HG03095 (cell line): ENCODE results near the gene SIRPD.
"Not testable (repeated sequence)": the region's sequence is repeated elsewhere in the genome, so short reads cannot be mapped to it uniquely, and the experiment has no call there.

Source experiments
- ATAC-seq: cut with Tn5 transposase; IDR thresholded peaks from one replicate; pipeline ENCODE4 v1.9.1; 2021; ENCODE audit warnings: moderate library complexity; ENCODE audit not compliant: unreplicated experiment

Gene SIRPD

DNA sequence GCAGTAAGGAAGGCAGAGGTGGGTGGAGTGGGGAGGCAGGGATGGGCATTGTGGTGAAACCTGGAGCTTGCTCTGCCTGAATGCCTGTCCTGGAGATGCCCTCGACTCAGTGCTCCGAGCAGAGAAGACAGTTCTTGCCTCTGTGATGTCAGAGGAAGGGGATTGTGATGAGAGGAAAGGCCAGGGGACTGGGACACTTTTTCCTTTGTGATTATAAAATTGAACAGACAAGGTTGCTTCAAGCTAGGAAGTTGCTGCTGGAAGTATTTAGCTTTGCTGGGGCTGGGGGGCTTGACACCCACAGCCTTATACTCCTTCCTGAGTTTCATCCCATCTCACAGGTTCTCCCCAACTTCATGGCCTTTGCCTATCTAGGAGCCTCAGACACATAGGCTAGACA is at the start of gene SIRPD:
Gene SIRPD, minus strand, starts transcription at position 101 of the 400 bp plus-strand sequence. Its CDS starts 52 bp downstream, at position 49.
- ATAC-seq, result no peak

GRCh38 chr20:1600736-1601135 is 43.2 kb upstream of the SIRPD start:
- no peak for ATAC-seq

DNA sequence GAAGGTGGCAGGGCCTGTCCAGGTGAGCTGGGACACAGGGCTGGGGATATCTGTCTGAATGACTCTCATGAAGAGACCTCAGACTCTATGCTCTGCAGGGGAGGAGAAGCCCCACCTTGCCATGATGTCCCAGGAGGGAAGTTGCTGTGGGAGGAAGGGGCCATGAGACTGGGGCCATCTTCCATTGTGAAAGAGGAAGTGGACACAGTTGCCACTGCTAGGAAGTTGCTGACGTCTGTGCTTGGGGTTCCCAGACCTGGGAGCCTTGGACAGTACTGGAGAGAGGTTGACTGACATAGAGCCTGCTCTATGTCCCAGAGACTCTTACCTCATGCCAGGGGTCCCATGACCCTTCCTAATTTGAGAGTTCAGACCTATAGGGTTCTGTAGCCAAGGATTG is 37.8 kb upstream of the SIRPD start:
- ATAC-seq, result no peak

DNA sequence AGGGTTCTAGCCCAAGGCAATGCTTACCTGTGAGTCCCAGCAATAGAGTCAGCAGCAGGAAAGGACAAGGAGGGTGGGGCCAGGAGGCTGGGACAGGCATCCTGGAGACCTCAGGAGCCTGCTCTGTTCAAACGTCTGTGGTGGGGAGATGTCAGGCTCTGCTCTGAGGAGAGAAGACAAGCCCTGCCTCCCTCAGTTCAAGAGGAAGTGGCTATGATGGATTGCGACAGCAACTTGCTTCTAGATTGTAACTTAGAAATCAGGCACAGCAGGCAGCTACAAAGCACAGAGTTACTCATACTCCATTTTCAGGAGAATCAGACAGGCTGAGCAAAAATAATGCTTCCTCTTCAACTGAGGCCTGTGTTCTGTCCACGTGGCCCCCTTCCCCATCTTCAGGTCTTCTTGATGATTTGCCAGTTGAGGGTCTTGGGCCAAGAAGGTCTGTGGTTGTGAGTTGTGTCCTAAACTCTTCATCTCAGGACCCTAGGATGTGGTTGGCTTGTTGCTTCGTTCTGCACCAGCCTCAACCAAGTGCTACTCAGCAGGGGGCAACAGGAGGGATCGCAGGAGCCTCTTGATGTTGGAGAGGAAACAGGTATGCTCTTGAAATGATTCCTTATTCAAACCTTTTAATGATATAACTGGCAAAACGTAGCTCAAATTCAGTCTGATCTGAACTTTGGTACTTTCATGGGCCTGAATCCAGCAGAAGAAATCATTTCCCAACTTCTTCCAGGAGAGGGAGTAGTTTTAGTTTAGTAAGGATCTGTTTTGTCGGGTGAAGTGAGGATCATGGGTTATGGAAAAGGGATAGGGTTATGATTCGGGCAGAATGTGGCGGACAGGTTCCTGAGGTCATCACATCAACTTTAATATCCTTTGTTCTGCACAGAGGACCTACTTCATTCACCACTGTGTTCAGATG is 31.3 kb upstream of the SIRPD start:
- no peak for ATAC-seq

DNA sequence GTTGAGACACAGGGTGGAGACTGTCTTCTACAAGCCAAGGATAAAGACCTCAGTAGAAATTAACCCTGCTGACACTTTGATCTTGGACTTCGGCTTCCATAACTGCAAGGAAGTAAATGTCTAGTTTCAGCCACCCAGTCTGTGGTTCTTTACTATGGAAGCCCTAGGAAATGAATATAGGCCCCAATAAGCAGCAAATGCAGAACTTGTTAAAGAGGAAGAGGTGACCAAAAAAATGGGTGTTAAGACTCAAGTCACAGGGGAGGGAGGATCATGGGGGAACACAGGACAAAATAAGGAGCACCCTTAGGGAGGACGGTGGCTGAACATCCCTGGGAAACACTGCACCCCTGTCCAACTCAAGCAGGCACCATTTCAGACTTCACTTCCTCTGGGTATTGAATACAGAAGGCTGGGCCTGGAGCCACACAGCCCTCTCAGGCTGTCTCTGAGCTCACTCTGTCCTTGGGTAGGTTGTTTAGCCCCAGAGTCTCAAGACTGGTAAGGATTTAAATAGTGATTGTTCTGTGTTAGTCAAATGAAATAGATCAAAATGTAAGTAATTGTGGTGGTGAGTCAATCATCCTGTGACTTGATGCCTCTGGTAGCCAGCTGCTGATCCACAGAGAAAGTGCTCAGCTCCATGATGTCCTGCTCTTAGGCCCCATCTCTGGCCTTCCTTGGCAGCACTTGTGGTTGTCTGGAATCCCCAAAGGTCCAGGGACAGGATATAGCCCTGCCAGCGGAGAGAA is 30.5 kb upstream of the SIRPD start:
- no peak for ATAC-seq

DNA sequence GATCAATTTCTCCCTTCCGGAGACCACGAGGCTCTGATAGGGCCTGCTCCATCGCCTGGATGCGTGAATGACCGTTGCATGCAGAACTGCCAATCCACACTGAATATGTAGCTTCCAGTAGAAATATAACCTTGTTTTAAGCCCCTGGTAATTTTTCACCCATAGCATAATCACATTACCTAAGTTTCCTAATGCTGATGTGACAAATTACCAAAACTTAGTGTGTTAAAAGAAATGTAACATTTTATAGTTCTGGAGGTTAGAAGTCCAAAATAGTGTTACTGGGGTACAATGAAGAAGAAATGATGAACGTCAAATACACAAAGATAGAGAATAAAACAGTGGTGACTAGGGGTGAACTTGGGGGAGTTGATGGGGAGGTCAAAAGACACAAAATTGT is 22.0 kb upstream of the SIRPD start:
- ATAC-seq, result no peak

DNA sequence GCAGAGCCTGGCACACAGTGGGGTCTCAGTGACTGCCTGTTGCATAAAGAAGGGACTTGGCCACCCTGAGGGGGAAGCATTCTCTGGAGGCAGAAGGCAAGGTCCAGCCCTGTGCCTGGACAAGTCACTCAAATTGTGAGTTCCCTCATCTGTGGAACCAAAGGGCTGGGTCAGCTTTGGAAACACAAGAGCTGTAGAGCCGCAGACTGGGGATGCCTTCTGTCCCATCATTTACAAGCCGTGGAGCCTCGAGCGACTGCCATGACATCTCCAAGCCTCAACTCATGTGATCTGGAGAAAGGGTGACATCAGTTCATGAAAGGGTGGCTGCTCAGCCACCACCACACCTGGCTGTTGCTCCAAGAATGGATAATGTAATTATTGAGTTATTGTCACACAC is 20.4 kb upstream of the SIRPD start:
- no peak for ATAC-seq

DNA sequence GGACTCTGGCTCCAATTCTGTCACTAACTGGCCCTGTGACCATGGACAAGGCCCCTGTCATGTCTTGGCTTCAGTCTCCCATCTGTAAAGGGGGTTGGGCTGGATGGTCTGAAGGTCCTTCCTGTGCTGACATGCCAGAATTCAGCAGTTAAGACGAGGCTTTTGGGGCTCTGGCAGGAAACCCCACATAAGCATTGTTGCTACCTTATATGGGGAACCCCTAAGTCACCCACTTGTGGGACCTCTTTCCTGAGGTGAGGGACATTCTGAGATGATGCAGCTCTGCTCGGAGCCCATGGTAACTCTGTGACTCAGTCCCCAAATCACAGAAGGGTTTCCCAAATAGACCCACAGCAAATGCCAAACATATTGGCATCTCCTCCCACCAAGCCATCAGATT is 19.8 kb upstream of the SIRPD start:
- not testable (repeated sequence) for ATAC-seq

DNA sequence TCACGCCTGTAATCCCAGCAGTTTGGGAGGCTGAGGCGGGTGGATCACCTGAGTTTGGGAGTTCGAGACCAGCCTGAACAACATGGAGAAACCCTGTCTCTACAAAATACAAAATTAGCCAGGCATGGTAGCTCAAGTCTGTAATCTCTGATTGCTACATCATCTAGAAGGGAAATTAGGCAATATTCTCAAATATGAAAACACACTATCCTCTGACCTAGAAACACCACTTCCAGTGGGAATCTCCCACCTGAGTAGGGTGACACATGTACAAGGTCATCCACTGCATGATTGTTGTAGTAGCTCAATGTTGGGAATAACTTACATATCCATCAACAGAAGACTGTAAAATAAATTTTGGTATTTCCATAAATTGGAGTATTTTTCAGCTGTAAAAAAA is 19.1 kb upstream of the SIRPD start:
- ATAC-seq, result no peak

DNA sequence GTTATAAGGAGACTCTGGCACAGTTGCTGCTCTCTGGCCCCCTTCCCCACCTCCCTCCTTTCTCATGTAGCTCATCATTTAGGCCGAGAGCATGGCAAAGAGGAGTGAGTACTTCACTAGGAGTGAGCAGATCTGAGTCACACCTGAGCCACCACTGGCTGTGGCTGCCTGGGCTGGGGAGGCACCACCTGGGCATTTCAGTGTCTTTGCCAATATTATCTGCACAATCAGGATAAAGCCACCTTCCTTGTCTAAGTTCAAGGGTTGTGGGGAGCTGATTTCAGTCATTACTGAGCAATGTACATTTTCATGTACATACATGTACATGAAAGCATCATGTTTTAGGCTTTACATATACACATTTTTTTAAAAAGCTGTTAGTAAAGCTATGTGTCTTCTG is 18.5 kb upstream of the SIRPD start:
- ATAC-seq, result not testable (repeated sequence)

DNA sequence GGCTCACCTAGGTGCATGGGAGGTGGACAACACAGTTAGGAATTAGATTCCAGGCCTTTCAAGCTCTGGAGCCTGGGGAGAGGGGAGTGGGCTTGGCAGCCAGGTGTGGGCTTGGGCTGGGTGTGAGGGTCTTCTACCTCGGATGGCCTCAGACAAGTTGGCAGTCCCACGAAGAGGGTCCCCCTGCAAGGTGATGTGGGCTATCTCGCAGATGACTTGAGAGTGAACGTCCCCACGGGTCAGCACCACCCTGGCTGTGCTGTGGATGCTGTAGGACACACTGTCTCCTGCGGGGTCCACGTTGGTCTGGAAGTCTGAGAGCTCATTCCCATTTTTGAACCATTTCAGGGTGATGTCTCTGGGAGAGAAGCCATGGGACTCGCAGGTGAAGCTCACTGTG is 14.1 kb upstream of the SIRPD start:
- ATAC-seq, result not testable (repeated sequence)

DNA sequence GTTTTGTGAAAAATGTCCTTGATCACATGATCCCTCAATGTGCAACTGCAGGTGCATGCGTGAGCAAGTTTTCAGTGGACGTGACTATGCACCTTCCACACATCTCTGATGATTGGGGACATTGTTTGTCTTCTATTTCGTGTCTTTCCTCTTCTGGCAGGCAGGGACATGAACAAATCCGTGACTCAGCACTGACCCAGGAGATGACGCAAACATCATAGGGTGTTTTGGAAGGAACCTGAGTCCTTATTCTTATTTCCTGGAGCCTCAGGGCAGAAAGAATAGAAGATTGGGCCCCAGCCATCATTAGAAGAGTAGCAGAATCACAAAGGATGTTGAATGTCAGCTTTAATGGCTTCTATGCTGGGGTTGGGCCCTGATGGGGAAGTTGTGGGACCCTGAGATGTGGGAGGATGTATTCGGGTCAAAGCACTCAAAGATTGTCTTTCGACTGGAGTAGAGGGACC is 11.9 kb upstream of the SIRPD start:
- ATAC-seq, result no peak

DNA sequence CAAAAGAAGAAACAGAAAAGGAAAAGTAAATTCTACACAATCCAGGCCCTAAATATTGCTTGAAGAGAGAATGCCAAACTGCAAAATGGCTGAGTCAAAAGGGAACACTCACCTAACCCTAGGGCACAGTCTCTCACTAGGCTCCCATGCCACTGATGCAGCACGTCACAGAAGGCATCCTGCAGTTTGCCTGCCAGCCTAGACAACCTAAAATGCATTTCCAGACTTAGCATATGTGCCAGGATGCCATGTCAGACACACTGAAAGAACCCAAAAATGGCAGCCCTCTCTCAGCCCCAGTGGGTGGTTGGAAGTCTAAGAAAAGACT is 10.6 kb upstream of the SIRPD start:
- no peak for ATAC-seq

GRCh38 chr20:1567392-1568162 is 10.1 kb upstream of the SIRPD start:
- ATAC-seq, result no peak

- ATAC-seq, result no peak
Measured at GRCh38 chr20:1566701-1567100, 9.2 kb upstream of the SIRPD start.

DNA sequence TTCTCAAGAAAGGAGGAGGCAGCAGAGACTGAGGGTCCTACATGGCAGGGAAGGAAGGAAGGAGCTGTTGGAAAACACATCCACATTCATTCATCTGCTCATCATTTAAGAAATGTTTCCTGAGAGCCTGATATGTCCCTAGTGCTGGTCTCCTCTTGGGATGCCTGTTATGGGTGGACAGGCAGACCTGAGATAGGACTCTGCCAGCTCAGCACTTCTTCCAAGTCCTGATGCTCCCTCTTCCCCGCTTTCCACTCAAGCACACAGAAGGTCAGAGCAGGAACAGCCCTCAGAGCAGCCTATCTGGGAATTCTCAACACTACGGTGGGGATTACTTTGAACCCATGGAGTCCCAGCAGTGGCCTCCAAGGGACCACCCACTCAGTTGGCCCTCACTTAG is 8.0 kb upstream of the SIRPD start:
- no peak for ATAC-seq

DNA sequence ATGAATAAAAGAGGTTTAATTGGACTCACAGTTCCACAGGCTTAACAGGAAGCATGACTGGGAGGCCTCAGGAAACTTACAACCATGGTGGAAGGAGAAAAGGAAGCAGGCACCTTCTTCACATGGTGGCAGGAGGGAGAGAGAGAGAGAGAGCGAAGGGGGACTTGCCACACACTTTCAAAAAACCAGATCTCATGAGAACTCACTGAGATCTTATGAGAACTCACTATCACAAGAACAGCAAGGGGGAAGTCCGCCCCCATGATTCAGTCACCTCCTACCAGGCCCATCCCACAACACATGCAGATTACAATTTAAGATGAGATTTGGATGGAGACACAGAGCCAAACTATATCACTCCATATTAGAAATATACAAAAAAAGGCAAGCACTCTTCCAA is 6.1 kb upstream of the SIRPD start:
- no peak for ATAC-seq

DNA sequence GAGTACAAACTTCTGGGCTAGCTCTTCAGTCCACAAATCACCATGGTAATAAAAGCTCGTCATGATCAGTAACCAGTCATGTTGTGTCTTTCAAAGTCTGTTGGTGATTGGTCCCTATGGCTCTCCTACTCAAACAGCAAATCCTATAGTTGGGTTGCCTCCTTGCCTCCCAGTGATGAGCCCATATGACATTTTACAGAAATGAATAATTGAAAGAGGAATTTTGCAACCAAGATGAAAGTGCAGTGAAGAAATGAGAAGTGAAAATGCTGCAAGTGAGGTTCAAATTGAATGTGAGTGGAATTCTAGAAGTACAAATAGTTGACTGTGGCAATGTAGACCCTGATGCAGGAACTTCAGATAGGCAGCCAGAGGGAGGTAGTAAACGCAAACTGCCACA is 5.1 kb upstream of the SIRPD start:
- no peak for ATAC-seq

GRCh38 chr20:1561350-1561749 is 3.8 kb upstream of the SIRPD start:
- no peak for ATAC-seq

GRCh38 chr20:1555952-1556351 is 1.6 kb downstream of the SIRPD start:
- ATAC-seq, result no peak

GRCh38 chr20:1539816-1540419 is 17.6 kb downstream of the SIRPD start:
- no peak for ATAC-seq
